ENCODE measurements around the gene SLX4IP. TPM values are rescaled to one million over a fixed set of nuclear protein-coding genes. Genes with fewer than 3 reads are reported as not detected.
A peak's percentile ranks its signal among the peaks of the same experiment; 100 is the strongest.

SLX4IP gene
- polyA plus RNA-seq, 3 donors, result 0.76 to 2.5 (median 1.1) TPM

DNA sequence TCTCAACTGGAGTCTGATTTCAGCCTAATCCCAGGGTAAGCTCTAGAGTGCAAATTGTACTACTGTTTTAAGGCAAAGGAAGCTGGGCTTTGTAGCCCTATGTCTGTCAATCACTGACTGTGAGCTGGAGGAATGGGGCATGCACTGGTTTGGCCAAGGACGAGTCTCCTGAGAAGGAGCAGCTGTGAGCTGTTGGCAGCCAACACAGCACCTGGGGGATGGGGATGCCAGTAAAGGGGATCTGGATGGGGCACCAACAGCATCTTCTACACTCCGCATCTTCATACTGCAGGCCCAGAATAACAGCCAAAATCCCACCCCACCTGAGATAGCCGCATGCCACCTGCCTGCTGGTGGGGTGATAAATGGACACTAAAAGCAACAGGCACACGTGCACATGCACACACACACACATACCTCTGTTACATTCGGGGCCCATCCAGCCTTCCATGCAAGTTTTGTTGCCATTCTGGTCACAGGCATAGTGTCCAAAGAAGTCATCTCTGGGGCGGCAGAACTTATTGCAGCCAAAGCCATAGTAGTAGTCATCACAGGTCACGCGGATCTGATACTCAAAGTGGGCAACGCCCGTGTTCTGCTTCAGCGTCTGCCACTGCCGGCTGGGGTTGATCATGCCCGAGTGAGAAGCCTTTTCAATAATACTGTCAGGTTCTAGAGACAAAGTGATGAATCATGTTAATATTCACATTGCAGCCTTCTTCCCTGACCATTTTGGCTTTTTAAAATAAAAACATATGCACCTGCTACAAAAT is 223.1 kb downstream of the SLX4IP start:
- TF ChIP-seq CTCF (IDR thresholded peaks at IDR 0.05), result no peak
- 99% methylated on average over 9 of the region's 13 CpGs for WGBS (ENCODE audit: insufficient coverage)
- Histone ChIP-seq H3K79me2 (ENCODE audit: insufficient read depth, low read length) (no peaks in the 10 kb centered on the region), H3K4me3 (replicated peaks in 1 of 3; ENCODE audit: low read depth in 2 of 3, low read length in 3 of 3) (no peak overlapping the region), H3K27ac (ENCODE audit: low read depth in 1 of 2, low read length in 2 of 2) (no peak overlapping the region), H3K4me1 (ENCODE audit: control insufficient read depth in 1 of 2, insufficient read depth in 2 of 2, low read length in 2 of 2) (peaks cover 9% of the 10 kb centered on the region in 2 donors), H3K9me3 (replicated peaks in 1 of 2; ENCODE audit: control insufficient read depth in 1 of 2, insufficient read depth in 1 of 2, low read length in 2 of 2) (no peaks in the 10 kb centered on the region), H2AFZ (ENCODE audit: insufficient read depth, low read depth, low read length, poor library complexity, severe bottlenecking) (no peak overlapping the region), H3K27me3 (ENCODE audit: control insufficient read depth in 2 of 2, insufficient read depth in 2 of 2, low read length in 2 of 2) (no peaks in the 10 kb centered on the region), H4K20me1 (ENCODE audit: insufficient read depth, low read length) (peaks cover 19% of the 10 kb centered on the region), H3K9ac (ENCODE audit: insufficient read depth, low read length, poor library complexity, severe bottlenecking) (no peak overlapping the region), H3K36me3 (replicated peaks in 1 of 2; ENCODE audit: control insufficient read depth in 1 of 2, insufficient read depth in 2 of 2, low read length in 2 of 2) (peaks cover 38 to 82% of the 10 kb centered on the region in 2 donors), H3K4me2 (replicated peaks; ENCODE audit: extremely low read depth, low read length, poor library complexity, severe bottlenecking) (no peak overlapping the region)
- Mint-ChIP-seq H3K27me3 (ENCODE audit: low read depth in 3 of 3) (peaks cover 2 to 9% (median 7%) of the 10 kb centered on the region in 3 donors), H3K36me3 (peaks cover 81 to 89% of the 10 kb centered on the region in 2 donors), H3K27ac (peak overlapping the region in 1 of 7 donors; percentile 19), H3K9me3 (peaks cover 0 to 3% (median 0%) of the 10 kb centered on the region in 7 donors), H3K4me3 (no peak overlapping the region), H3K4me1 (peaks cover 9% of the 10 kb centered on the region)
- intact Hi-C loops (cut with micrococcal nuclease), result no loop called here
- no peak for DNase-seq

DNA sequence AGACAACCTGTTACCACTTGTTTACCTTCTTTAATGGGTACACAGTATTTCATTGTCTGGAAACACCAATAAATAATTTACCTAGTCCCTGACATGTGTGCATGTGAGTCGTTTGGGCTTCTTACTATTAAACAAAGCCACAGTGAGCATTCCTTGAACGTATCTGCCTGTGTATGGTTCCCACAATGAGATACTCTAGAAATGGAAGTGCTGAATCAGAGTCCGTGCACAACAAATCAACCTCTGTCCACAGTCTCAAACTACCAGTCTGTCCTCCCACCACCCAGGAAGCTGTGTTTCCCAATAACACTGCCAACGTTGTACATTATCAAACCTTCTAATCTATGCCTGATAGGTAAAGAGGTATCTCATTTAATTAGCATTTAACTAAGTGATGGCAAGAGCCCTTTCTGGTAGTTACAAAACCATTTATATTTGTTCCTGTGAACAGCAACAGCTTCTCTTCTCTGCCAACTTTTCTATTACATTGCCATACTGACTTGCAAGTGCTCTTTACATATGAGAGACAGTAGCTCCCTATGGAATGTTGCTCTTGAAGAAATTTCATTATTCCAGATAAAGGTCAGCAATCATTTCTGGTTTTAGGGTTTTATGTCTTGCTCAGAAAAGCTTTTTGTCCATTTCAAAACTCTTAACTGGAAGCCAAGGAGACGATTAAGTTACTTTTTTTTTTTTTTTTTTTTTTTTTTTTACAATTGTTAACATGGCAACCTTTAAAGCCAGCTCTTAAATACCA is 223.9 kb downstream of the SLX4IP start:
- no peak for TF ChIP-seq CTCF (IDR thresholded peaks at IDR 0.05)
- no peak overlapping the region for H3K4me3 Mint-ChIP-seq

More for the DNA sequence above, 223.9 kb downstream of the SLX4IP start:
- no peak overlapping the region for H3K27ac Mint-ChIP-seq
- no peak overlapping the region for H2AFZ ChIP-seq (ENCODE audit: insufficient read depth, low read depth, low read length, poor library complexity, severe bottlenecking)
- H3K9me3 Mint-ChIP-seq, result peaks cover 0 to 3% (median 0%) of the 10 kb centered on the region in 7 donors
- H3K36me3 ChIP-seq (replicated peaks in 1 of 2; ENCODE audit: control insufficient read depth in 1 of 2, insufficient read depth in 2 of 2, low read length in 2 of 2), result peaks cover 38 to 80% of the 10 kb centered on the region in 2 donors
- H3K27me3 ChIP-seq (ENCODE audit: control insufficient read depth in 2 of 2, insufficient read depth in 2 of 2, low read length in 2 of 2), result no peaks in the 10 kb centered on the region
- no peaks in the 10 kb centered on the region for H3K79me2 ChIP-seq (ENCODE audit: insufficient read depth, low read length)
- no peak overlapping the region for H3K4me2 ChIP-seq (replicated peaks; ENCODE audit: extremely low read depth, low read length, poor library complexity, severe bottlenecking)
- 70% methylated on average over 2 of the region's 5 CpGs for whole genome bisulfite sequencing (ENCODE audit: insufficient coverage)
- H3K9ac ChIP-seq (ENCODE audit: insufficient read depth, low read length, poor library complexity, severe bottlenecking), result no peak overlapping the region
- H3K36me3 Mint-ChIP-seq, result peaks cover 80 to 89% of the 10 kb centered on the region in 2 donors
- H3K9me3 ChIP-seq (replicated peaks in 1 of 2; ENCODE audit: control insufficient read depth in 1 of 2, insufficient read depth in 1 of 2, low read length in 2 of 2), result no peaks in the 10 kb centered on the region
- no peak for DNase-seq
- H3K4me1 ChIP-seq (ENCODE audit: control insufficient read depth in 1 of 2, insufficient read depth in 2 of 2, low read length in 2 of 2), result peaks cover 11 to 14% of the 10 kb centered on the region in 2 donors
- H3K4me1 Mint-ChIP-seq, result peaks cover 16% of the 10 kb centered on the region
- H4K20me1 ChIP-seq (ENCODE audit: insufficient read depth, low read length), result peaks cover 27% of the 10 kb centered on the region
- intact Hi-C loops (cut with micrococcal nuclease), result no loop called here
- peaks cover 2 to 12% (median 11%) of the 10 kb centered on the region in 3 donors for H3K27me3 Mint-ChIP-seq (ENCODE audit: low read depth in 3 of 3)
- H3K27ac ChIP-seq (ENCODE audit: low read depth in 1 of 2, low read length in 2 of 2), result no peak overlapping the region
- H3K4me3 ChIP-seq (replicated peaks in 1 of 3; ENCODE audit: low read depth in 2 of 3, low read length in 3 of 3), result no peak overlapping the region

All from CD14-positive monocyte (primary cell).